Effector memory CD8-positive, alpha-beta T cell (primary cell): ENCODE results near the gene DUSP14.

Experiments used
- ATAC-seq: fragments of 150-1000 bp; cut with Tn5 transposase; replicated peaks from 2 replicates; pipeline ENCODE4 v1.10.0; 2021; ENCODE audit warnings: mild to moderate bottlenecking, moderate library complexity
- DNase-seq, 3 experiments: peaks; one replicate each; pipeline ENCODE4 v3.0.0; 2021
- H3K27ac Mint-ChIP-seq, 2 donors: one replicate each; pipeline ENCODE4 v1.8.0; 2022; ENCODE audit warnings: mild to moderate bottlenecking in 2 of 2, mixed read lengths in 2 of 2, moderate library complexity in 2 of 2
- H3K27me3 Mint-ChIP-seq, 2 donors: one replicate each; pipeline ENCODE4 v1.8.0; 2022; ENCODE audit warnings: mixed read lengths in 2 of 2
- H3K36me3 Mint-ChIP-seq: one replicate; pipeline ENCODE4 v1.8.0; 2022; ENCODE audit warnings: mild to moderate bottlenecking, moderate library complexity, mixed read lengths; ENCODE audit not compliant: insufficient read depth
- H3K4me1 Mint-ChIP-seq, 2 donors: one replicate each; pipeline ENCODE4 v1.8.0; 2022; ENCODE audit warnings: low read depth in 2 of 2, mixed read lengths in 2 of 2
- H3K4me3 Mint-ChIP-seq, 2 donors: one replicate each; pipeline ENCODE4 v1.8.0; 2022; ENCODE audit warnings: mild to moderate bottlenecking in 2 of 2, mixed read lengths in 2 of 2, moderate library complexity in 2 of 2
- H3K9me3 Mint-ChIP-seq, 2 donors: one replicate each; pipeline ENCODE4 v1.8.0; 2022; ENCODE audit warnings: mixed read lengths in 2 of 2

DUSP14 gene

DNA sequence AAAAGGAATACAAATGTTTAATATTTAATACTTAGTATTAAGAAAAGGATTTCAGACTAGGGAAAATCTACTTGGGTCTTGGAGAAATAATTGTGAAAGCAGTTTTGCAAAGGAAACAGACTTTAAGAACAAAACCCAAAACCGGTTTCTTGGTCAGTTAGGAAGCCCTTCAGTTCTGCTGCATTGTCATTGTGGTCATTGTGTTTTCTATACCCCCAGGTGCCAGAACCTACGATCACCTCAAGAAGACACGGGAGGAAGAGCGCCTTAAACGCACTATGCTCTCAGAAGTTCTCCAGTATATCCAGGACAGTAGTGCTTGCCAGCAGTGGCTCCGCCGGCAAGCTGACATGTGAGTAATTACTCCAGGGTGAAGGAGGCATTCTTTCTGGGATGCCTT is 19.5 kb upstream of the DUSP14 start:
- H3K36me3 Mint-ChIP-seq, result peaks cover 80% of the 10 kb centered on the region
- ATAC-seq (no peak), DNase-seq (no peak)
- H3K4me1 Mint-ChIP-seq, result no peaks in the 10 kb centered on the region
- H3K27me3 Mint-ChIP-seq, result no peaks in the 10 kb centered on the region
- no peak overlapping the region for H3K4me3 Mint-ChIP-seq
- H3K27ac Mint-ChIP-seq, result no peak overlapping the region
- H3K9me3 Mint-ChIP-seq, result no peaks in the 10 kb centered on the region

DNA sequence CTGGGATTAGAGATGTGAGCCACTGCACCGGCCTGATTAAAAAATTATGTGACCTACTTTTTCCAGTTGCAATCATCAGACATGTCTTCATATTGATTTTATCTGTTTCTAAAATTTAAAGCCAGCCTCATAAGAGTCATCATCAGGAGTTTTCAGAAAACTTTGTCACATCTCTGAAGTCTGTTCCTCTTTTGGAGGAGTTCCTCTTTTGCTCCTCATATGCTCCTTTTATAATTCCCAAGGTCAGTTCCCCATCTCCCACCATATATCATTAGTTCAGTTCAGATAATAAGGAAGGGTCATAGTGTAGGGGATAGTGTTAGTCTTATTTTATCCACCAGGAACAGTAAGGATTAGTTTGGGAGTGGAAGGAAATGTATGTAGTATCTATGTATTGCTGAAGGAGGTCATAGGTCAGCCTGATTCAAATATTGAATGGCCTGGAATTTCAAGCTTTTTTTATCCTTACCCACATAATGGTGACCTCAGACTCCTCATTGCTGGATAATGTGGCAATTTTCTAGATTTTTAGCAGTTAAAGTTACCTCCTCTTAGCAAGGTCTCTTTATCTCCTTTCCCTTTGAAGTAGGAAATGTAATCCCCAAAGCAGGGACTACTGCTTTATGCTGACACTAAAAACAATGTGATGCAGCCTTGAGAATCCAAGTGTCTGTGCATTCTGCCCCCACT is 13.8 kb upstream of the DUSP14 start:
- Mint-ChIP-seq H3K27me3 (no peaks in the 10 kb centered on the region), H3K9me3 (no peaks in the 10 kb centered on the region), H3K4me3 (no peak overlapping the region), H3K36me3 (peaks cover 64% of the 10 kb centered on the region), H3K27ac (peak overlapping the region; percentile 9 to 68), H3K4me1 (no peaks in the 10 kb centered on the region)
- DNase-seq, result no peak
- no peak for ATAC-seq

DNA sequence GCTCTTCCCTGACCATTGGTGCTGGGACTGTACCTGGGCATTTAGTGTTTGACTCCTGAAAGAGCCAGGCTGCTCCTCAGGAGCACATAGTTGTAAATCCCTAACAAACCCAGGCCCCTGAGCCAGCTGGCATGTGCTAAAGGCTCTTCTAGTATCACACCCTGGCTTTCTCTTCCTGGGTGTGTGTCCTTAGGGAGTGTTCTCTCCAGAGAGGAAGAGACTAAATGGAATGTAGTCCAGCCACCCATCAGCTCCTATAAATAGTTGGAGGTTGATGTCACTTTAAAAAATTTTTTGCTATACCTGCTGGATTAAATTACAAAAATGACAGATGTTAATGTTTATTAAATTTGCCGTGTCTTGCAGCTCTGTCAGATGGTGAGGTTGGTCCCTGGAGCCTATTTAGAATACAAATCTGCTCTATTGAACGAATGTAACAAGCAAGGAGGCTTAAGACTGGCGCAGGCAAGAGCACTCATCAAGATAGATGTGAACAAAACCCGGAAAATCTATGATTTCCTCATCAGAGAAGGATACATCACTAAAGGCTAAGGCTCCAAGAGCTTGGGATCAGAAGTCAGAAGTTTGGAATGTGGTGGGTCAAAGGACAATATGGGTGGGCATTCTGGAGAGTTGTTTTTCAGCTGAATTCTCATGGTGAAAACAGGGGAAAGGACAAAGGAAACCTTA is 13.1 kb upstream of the DUSP14 start:
- no peaks in the 10 kb centered on the region for H3K9me3 Mint-ChIP-seq

DNA sequence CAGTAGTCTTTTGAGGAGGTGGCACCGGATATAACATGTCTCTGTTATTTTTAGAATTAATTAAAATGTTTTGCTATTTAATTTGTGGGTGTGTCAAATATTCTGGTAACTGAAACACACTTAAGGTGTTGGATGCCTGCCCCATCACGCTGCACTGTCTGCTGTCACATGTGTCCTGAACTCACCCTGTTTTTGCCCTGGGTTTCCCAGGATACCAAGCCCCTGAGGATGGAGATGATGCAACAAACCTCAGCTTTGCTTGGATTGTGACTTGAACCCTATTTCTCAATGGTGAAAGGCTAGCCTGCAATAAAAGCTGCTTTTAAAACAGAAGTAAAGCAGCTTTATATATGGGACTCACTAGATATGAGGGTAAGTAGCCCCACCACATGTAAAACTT is 11.5 kb upstream of the DUSP14 start:
- no peaks in the 10 kb centered on the region for H3K9me3 Mint-ChIP-seq
- no peaks in the 10 kb centered on the region for H3K27me3 Mint-ChIP-seq
- peaks cover 41% of the 10 kb centered on the region for H3K36me3 Mint-ChIP-seq
- DNase-seq (no peak), ATAC-seq (no peak)
- no peak overlapping the region for H3K27ac Mint-ChIP-seq
- H3K4me1 Mint-ChIP-seq, result no peaks in the 10 kb centered on the region
- no peak overlapping the region for H3K4me3 Mint-ChIP-seq

More for the DNA sequence above, 13.1 kb upstream of the DUSP14 start:
- ATAC-seq (no peak), DNase-seq (no peak)
- Mint-ChIP-seq H3K36me3 (peaks cover 57% of the 10 kb centered on the region), H3K27ac (peak overlapping the region; percentile 9 to 68), H3K4me3 (no peak overlapping the region), H3K4me1 (no peaks in the 10 kb centered on the region), H3K27me3 (no peaks in the 10 kb centered on the region)

DNA sequence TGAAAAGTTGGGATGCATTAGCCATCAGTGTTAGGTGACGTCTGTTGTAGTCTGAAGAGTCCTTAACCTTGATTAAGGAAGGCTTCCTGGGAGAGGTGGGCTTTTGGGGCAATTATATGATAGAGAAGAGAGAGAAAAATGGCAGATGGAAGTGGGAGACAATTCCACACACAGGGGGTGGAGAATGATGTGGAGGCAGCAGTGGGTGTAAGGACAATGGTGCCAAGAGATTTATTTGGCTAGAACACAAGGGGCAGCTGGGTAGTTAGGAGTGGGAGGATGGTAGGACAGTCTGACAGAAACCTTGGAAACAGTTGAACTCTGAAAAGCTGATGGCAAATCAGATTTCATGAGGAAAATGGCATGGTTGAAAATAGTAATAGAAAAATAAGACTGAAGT is 10.7 kb upstream of the DUSP14 start:
- H3K9me3 Mint-ChIP-seq, result no peaks in the 10 kb centered on the region
- H3K4me1 Mint-ChIP-seq, result no peaks in the 10 kb centered on the region
- peaks cover 35% of the 10 kb centered on the region for H3K36me3 Mint-ChIP-seq
- H3K4me3 Mint-ChIP-seq, result no peak overlapping the region
- no peak for DNase-seq
- H3K27ac Mint-ChIP-seq, result no peak overlapping the region
- no peaks in the 10 kb centered on the region for H3K27me3 Mint-ChIP-seq
- ATAC-seq, result no peak

DNA sequence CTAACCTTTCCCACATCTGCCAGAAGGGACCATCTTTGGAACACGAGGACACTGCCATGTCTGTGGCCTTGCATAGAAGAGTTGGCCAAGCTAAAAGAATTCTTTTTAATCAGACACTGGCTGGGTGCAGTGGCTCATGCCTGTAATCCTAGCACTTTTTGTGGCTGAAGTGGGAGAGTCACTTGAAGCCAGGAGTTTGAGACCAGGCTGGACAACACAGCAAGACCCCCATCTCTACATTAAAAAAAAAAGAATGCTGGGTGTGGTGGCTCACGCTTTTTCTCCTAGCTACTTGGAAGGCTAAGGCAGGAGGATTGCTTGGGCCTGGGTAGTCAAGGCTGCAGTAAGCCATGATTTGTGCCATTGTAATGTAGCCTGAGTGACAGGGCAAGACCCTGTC is 9.3 kb upstream of the DUSP14 start:
- ATAC-seq, result no peak
- H3K27ac Mint-ChIP-seq, result no peak overlapping the region

DNA sequence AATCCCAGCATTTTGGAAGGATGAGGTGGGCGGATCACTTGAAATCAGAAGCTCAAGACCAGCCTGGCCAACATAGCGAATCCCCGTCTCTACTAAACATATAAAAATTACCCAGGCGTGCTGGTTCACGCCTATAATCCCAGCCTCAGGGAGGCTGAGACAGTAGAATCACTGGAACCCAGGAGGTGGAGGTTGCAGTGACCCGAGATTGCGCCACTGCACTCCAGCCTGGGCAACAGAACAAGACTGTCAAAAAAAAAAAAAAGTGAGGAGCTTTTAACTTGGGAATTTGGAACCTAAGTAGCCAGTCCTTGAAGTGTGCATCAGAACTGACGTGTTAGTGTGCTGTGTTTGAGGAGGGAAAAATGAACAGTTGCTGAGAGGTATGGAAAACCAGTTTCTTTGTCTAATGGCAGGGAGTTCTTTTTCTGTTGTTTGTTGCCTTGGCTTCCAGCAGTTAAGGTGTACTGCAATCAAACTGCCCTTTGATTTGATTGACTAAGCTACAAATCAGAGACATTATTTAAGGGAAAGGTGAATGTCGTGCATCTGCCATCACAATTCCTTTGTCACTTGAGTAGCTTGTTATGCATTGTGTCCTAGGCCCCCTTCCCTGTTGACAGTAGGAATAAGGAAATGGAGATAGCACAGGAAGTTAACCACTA is 8.6 kb upstream of the DUSP14 start:
- H3K27ac Mint-ChIP-seq, result no peak overlapping the region
- no peaks in the 10 kb centered on the region for H3K9me3 Mint-ChIP-seq
- H3K4me3 Mint-ChIP-seq, result no peak overlapping the region
- H3K36me3 Mint-ChIP-seq, result peaks cover 17% of the 10 kb centered on the region
- DNase-seq (no peak), ATAC-seq (no peak)
- no peaks in the 10 kb centered on the region for H3K27me3 Mint-ChIP-seq
- no peaks in the 10 kb centered on the region for H3K4me1 Mint-ChIP-seq

More for the DNA sequence above, 9.3 kb upstream of the DUSP14 start:
- no peaks in the 10 kb centered on the region for H3K4me1 Mint-ChIP-seq
- no peaks in the 10 kb centered on the region for H3K27me3 Mint-ChIP-seq
- H3K36me3 Mint-ChIP-seq, result peaks cover 24% of the 10 kb centered on the region
- H3K4me3 Mint-ChIP-seq, result no peak overlapping the region
- no peak for DNase-seq
- no peaks in the 10 kb centered on the region for H3K9me3 Mint-ChIP-seq

DNA sequence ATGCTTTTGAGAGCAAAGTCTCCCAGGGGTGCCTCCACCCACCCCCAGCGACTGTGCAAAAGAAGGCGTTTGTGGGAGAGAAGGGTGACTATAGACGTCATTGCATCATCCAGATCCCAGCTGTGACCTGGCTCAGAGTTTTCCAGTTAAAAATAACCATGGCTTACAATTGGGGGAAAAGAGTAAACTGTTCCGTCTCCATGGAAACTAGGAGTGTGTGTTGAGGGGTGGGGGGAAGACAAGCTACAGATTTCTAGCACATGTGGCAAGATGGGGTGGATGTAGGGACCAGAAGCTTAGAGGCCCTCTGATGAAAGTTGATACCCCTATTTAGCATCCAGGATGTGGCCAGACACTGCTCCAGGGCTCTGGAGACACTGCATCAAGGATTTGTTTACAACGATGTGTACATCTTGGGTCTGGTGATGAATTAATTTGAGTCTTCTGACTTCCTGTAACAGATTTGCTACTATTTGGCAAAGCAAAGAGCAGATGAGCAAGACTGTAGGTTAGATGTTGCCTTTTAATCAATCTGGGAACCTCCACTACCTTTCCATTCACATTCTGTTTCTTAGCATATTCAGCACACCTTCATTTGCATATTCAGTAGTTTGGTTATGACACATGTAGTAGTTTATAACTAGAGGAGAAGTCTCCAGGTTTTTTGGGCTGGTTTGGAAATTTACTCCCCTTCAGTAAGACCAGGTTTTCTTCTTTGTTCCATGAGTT is 6.2 kb upstream of the DUSP14 start:
- Mint-ChIP-seq H3K9me3 (no peaks in the 10 kb centered on the region), H3K36me3 (peaks cover 4% of the 10 kb centered on the region), H3K4me1 (peaks cover 4 to 7% of the 10 kb centered on the region in 2 donors), H3K27ac (no peak overlapping the region), H3K4me3 (no peak overlapping the region), H3K27me3 (no peaks in the 10 kb centered on the region)
- no peak for DNase-seq
- no peak for ATAC-seq

DNA sequence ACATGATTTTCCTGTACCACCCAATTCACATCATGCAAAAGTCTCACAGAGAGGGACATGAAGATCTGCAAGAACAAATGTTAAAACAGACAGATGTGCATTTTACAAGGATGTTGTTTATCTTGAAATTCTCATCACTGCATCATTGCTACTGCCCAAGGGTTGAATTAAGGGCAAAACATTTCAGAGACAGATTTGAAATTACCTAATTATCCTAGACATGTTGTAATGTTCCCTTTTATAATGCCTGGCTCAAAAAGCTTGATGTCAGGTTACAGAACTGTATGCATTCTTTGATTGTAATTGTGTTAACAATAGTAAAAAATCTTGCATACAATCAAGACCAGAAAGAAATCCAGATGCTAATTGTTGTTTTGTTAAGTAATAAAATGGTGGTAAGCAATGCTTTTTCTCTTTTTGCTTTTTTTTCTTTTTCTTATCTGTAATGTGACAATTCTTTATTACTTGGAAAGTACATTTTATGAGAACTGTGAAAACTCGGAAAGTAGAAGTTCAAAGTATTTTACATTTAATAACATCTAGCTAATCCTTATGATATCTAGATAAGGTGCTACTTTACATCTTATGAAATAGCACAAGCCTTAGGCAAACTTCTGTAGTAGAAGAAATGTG is 3.6 kb upstream of the DUSP14 start:
- no peaks in the 10 kb centered on the region for H3K9me3 Mint-ChIP-seq
- no peak for ATAC-seq
- H3K27me3 Mint-ChIP-seq, result no peaks in the 10 kb centered on the region
- H3K27ac Mint-ChIP-seq, result no peak overlapping the region
- H3K4me3 Mint-ChIP-seq, result no peak overlapping the region
- H3K4me1 Mint-ChIP-seq, result peaks cover 16 to 22% of the 10 kb centered on the region in 2 donors
- peaks cover 8% of the 10 kb centered on the region for H3K36me3 Mint-ChIP-seq
- no peak for DNase-seq

DNA sequence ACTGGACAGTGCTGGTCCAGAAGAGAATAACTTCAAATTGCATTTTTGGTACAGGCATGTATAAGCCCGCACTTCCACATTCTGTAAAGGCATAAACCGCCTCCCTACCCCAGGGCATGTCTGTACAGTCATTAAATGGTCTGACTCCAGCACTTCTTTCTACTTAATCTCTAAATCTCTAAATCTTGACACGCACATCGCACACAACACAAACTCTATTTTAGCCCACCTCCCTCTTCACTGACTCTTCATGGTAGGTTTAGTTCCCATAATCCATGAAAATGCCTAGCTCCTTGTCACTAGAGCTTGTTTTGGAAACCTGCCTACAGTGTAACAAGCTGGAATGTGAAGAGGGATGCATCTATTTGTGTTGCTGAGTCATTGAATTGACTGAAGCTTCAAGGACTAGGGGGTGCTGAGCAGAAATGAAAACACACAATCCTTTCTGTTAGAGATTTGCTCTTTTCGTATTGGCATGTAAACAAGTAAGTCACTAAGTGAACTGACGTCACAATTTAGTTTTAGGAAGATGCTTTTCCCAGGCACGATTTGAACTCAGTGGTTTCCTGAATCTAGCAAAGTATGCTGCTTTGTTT is 1.6 kb upstream of the DUSP14 start:
- H3K4me3 Mint-ChIP-seq, result peak overlapping the region; percentile 89 to 91
- no peaks in the 10 kb centered on the region for H3K9me3 Mint-ChIP-seq
- H3K4me1 Mint-ChIP-seq, result peaks cover 20 to 27% of the 10 kb centered on the region in 2 donors
- H3K27ac Mint-ChIP-seq, result peak overlapping the region; percentile 83 to 90
- H3K27me3 Mint-ChIP-seq, result no peaks in the 10 kb centered on the region
- ATAC-seq (no peak), DNase-seq (no peak)
- H3K36me3 Mint-ChIP-seq, result peaks cover 8% of the 10 kb centered on the region

DNA sequence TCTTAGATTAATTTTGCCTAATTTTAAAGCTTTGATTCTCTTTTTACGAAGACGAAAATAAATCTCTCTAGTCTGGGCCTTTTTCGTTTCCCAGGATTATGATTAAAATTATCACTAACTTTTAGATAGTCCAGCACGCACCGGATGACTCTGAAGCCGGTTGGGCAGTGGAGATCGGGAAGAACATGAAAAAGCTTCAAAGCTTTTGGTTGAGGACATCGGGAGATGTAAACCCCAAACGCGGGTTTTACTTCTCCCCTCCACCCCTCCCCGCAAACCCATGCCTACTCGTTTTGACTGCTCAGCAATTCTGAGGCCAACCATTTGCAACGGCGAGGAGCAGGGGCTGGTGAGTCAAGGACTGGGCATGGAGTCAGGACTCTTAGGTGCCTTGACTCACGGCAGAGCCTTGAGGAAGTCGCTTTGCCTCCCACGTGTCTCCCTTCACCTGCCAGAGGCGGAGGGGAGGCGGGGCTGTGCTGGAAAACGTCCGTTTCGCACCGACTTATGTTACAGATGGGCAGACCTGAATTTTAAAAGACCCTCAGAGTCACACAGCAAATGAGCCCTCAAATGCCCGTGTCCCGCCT is 989 bp upstream of the DUSP14 start:
- DNase-seq (peak in 2 of 3 experiments; percentile 30), ATAC-seq (peak; percentile 17)
- peaks cover 20 to 27% of the 10 kb centered on the region in 2 donors for H3K4me1 Mint-ChIP-seq
- H3K36me3 Mint-ChIP-seq, result peaks cover 8% of the 10 kb centered on the region
- H3K27me3 Mint-ChIP-seq, result no peaks in the 10 kb centered on the region
- H3K27ac Mint-ChIP-seq, result peak overlapping the region; percentile 83 to 90
- no peaks in the 10 kb centered on the region for H3K9me3 Mint-ChIP-seq
- H3K4me3 Mint-ChIP-seq, result peak overlapping the region; percentile 89 to 91

DNA sequence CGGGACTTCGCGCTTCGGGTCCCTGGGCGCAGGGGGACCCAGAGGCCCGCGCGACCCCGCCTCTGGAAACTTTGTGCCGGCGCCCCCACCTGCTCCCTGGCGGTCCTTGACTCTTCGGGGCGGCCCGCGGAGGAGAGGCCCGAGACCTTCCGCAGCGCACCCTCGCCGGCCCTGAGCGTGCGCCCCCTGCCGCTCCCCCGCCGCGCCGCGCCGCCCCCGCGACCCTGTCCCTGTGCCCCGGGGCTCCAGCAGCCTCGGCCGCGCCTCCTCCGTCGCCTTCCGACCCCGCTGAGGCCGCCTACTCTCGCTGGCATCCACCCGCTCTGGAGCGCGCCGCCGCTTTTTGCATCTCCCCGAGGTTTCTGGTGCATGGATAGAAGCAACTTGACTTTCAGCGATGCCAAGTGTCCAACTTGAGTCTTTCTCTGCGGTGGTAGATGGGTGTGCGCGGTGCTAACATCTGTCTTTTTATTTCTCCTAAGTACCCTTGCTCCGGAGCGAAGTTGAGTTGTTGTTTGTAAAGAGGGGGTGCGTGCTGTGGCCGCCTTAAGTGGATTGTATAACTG is 414 bp downstream of the DUSP14 start:
- Mint-ChIP-seq H3K4me3 (peak overlapping the region; percentile 89 to 96), H3K27me3 (no peaks in the 10 kb centered on the region), H3K9me3 (no peaks in the 10 kb centered on the region), H3K27ac (peak overlapping the region; percentile 84 to 92), H3K36me3 (peaks cover 8% of the 10 kb centered on the region), H3K4me1 (peaks cover 20 to 27% of the 10 kb centered on the region in 2 donors)
- peak; percentile 71 to 75 (median 74) for DNase-seq
- peak; percentile 72 for ATAC-seq
